ENCODE measurements around the gene RAB38. TPM values are rescaled to one million over a fixed set of nuclear protein-coding genes. Genes with fewer than 3 reads are reported as not detected.

The RAB38 gene
- polyA plus RNA-seq, 3 donors, result 0.78 to 1.5 TPM; not detected in 1

Other genes starting within 250 kb of the RAB38 start
- 100 to 1,000 TPM in 1 of 3 donors, 10 to 100 TPM in 2; 26.1 to 146 (median 51.5) TPM for gene CTSC, start 162.3 kb upstream of the RAB38 start, polyA plus RNA-seq